Ovary (tissue), 9 donors: ENCODE measurements around the gene DGKI. TPM values are rescaled to one million over a fixed set of nuclear protein-coding genes. Genes with fewer than 3 reads are reported as not detected.

Source experiments
- DNase-seq, 5 donors: peaks; one replicate each; pipeline ENCODE4 v3.0.0-alpha.2; 2019 to 2020
- H3K27ac ChIP-seq, 2 donors: fragments of 200-600 bp; one replicate each; pipeline versions ENCODE4 v1.5.1 to v1.8.0; 2019 to 2022
- H3K27me3 ChIP-seq: fragments of 200-600 bp; one replicate; pipeline ENCODE4 v1.8.0; 2022
- H3K36me3 ChIP-seq: fragments of 200-600 bp; sonication (generic); one replicate; pipeline ENCODE4 v1.5.1; 2019
- H3K4me1 ChIP-seq: one replicate; pipeline ENCODE4 v1.8.1; 2013; ENCODE audit warnings: mild to moderate bottlenecking, moderate library complexity; ENCODE audit not compliant: insufficient read depth
- H3K4me3 ChIP-seq: fragments of 200-600 bp; sonication (generic); one replicate; pipeline ENCODE4 v1.5.1; 2017
- H3K9me3 ChIP-seq, 2 donors: fragments of 200-600 bp in 1 of 2; sonication (generic) in 1 of 2; one replicate each; pipeline versions ENCODE4 v1.5.1 to v1.8.1; 2013 to 2019; ENCODE audit warnings: mild to moderate bottlenecking in 1 of 2, moderate library complexity in 1 of 2
- CTCF ChIP-seq, 3 donors: fragments of 450-650 bp in 2 of 3; fragments of 200-600 bp in 1 of 3; IDR thresholded peaks; one replicate each; pipeline versions ENCODE4 v1.5.1 to v1.8.0; 2016 to 2022; ENCODE audit warnings: antibody characterized with exemption in 3 of 3, mild to moderate bottlenecking in 1 of 3
- EP300 ChIP-seq: sonication (generic); formaldehyde crosslinking; IDR thresholded peaks from one replicate; pipeline ENCODE4 v1.6.1; 2017; ENCODE audit warnings: antibody characterized with exemption
- POLR2A ChIP-seq: fragments of 450-650 bp; IDR thresholded peaks from one replicate; pipeline ENCODE4 v1.6.1; 2017; ENCODE audit warnings: antibody characterized with exemption, mild to moderate bottlenecking, moderate library complexity
- WGBS, 3 donors: extraction: QIAGEN DNeasy Blood & Tissue Kit in 1 of 3; methylation state at CpG; one replicate each; pipeline versions ENCODE4 v1.1.5 to v1.1.7; 2013 to 2017; 5-methylcytosine and 5-hydroxymethylcytosine counted together
- intact Hi-C, 4 donors: fragments of 100-400 bp; cut with DNase I; formaldehyde crosslinking; loops; one replicate each; pipeline versions ENCODE4 v1.11.0 to v1.15.1; 2022 to 2023
- polyA plus RNA-seq, 2 donors: library from polyadenylated mRNA; stranded (reverse); fragments of 200-250 nt in 1 of 2; fragments of 350-450 nt in 1 of 2; fragmentation: Illumina TruSeq in 1 of 2; extraction: RNeasy Lipid Tissue Mini Kit (QIAGEN cat#74804) in 1 of 2; gene quantifications; one replicate each; pipeline ENCODE4 v1.2.3, GENCODE V29; 2013 to 2014
- total RNA-seq, 7 donors: library from RNA; depleted of rRNA in 2 of 7; stranded (reverse); fragments of >200 nt in 2 of 7; fragmentation: NEBNext Ultra II Directional in 3 of 7; extraction: Animal tissue kit (Norgen Biotek cat#: 25700) in 3 of 7; gene quantifications; one replicate each; pipeline versions ENCODE4 v1.1.0 to v1.2.4, GENCODE V29; 2016 to 2023
- donor health status: DM: no; HTN: no; CAD: no; lungs with moderate emphysema.
- donor health status: DM: no; HTN: no; CAD: no.
- donor health status: Bipolar disorder and iron deficiency.
- donor health status: DM: yes; HTN: yes; CAD: no.
- donor health status: DM: no; HTN: no; CAD: no.
- donor health status: DM: yes; HTN: yes; CAD: no.

Gene DGKI
- total and polyA plus RNA-seq, 9 donors = 0.10 to 1.3 (median 0.29) TPM

DNA sequence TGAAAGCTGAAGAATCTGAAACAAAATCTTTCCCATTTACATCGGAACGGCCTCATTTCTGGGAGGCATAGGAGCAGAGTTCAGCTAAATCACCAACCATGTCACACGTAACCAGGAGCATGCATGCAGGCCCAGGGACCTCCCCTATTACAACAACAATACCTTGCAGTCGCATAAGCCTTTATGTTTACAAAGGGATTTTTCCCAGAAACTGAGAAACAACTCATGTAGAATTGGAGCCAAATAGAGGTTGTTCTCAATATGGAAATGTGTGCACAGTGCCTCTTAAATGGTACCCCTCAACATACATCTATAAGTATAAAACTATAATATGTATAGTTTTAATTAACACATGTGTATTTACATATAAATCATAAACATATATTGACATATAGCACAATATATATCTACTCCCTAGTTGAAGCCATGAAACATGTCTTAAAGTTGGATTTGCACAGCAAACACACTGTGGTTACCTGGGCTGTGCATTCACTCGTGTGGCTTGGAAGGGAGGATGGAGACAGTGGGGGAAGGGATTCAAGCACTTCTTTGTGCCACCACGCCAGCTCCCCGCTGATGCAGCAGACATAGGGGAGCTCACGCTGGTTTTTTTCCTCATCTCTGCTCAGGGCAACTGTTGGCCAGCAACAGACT, 35.0 kb upstream of the DGKI start:
- H3K4me1 ChIP-seq = peaks cover under 1% of the 10 kb centered on the region
- WGBS, 3 donors = 92 to 98% (median 96%) methylated on average over 8 of the region's 8 CpGs

GRCh38 chr7:137880432-137880831, 33.7 kb upstream of the DGKI start:
- DNase-seq = no peak
- intact Hi-C loops = no loop called here
- no peak overlapping the region for H3K4me3 ChIP-seq
- WGBS, 3 donors = 73 to 77% (median 76%) methylated on average over 5 of the region's 5 CpGs
- H3K4me1 ChIP-seq = peaks cover 2% of the 10 kb centered on the region
- no peak for TF ChIP-seq POLR2A
- TF ChIP-seq EP300 = no peak
- TF ChIP-seq CTCF (IDR thresholded peaks at IDR 0.05) = no peak
- H3K27me3 ChIP-seq = no peaks in the 10 kb centered on the region
- no peak overlapping the region for H3K27ac ChIP-seq
- H3K36me3 ChIP-seq = no peaks in the 10 kb centered on the region
- no peaks in the 10 kb centered on the region for H3K9me3 ChIP-seq

More for the DNA sequence above, 35.0 kb upstream of the DGKI start:
- Histone ChIP-seq H3K4me3 (no peak overlapping the region), H3K27ac (no peak overlapping the region), H3K36me3 (no peaks in the 10 kb centered on the region), H3K9me3 (no peaks in the 10 kb centered on the region), H3K27me3 (no peaks in the 10 kb centered on the region)
- no peak for TF ChIP-seq EP300
- no peak for TF ChIP-seq CTCF (IDR thresholded peaks at IDR 0.05)
- no peak for TF ChIP-seq POLR2A
- DNase-seq = no peak
- intact Hi-C loops = no loop called here

DNA sequence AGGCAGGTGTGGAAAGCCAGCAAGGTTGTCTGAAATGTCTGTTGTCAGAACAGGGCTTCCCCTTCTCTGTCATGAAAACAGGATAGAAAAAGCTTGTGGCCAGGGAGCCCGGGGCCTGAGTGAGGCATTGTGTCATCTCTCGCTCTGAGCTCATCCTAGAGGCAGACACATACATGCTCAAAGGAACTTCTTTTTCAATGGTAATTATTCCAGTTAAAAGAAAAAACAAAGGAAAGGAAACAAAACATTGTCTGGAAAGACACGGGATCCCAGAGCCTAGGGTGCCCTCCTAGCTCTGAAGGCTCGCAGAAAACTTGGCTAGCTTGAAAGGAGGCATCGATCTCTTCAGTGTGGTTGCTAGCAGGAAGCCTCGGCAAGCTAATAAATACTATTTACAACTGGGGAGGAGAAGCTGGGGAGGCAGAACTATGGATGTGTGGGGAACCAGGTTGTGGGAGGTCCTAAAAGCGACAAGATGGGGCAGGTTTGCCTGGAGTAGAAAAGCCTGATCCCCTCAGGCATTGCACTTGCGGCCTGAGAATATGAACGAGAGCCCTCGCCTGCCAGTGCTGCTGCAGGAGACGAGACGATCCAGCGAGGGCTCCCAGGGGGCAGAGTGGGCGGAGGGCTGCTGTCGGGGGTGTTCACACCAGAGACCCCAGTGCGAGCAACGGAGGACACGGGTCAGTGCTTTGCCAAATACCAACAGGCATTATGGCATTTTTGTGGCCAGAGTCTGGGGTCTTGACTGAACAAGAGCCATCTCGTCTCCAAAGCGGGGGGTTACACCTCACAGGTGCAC, 32.8 kb upstream of the DGKI start:
- no peak overlapping the region for H3K27ac ChIP-seq
- WGBS, 3 donors = 79 to 82% (median 82%) methylated on average over 20 of the region's 20 CpGs
- H3K9me3 ChIP-seq = no peaks in the 10 kb centered on the region
- no peaks in the 10 kb centered on the region for H3K27me3 ChIP-seq
- DNase-seq = no peak
- intact Hi-C loops = no loop called here
- H3K4me1 ChIP-seq = peaks cover 5% of the 10 kb centered on the region
- H3K4me3 ChIP-seq = no peak overlapping the region
- TF ChIP-seq CTCF (IDR thresholded peaks at IDR 0.05) = no peak
- TF ChIP-seq EP300 = no peak
- no peak for TF ChIP-seq POLR2A
- no peaks in the 10 kb centered on the region for H3K36me3 ChIP-seq

- WGBS, 3 donors = 59 to 94% (median 69%) methylated on average over 8 of the region's 8 CpGs
- Histone ChIP-seq H3K27me3 (no peaks in the 10 kb centered on the region), H3K4me3 (no peak overlapping the region), H3K27ac (no peak overlapping the region), H3K4me1 (peaks cover 10% of the 10 kb centered on the region), H3K9me3 (no peaks in the 10 kb centered on the region), H3K36me3 (no peaks in the 10 kb centered on the region)
- DNase-seq = peak in 3 of 5 donors; percentile 43 to 74 (median 70)
- TF ChIP-seq POLR2A = no peak
- no peak for TF ChIP-seq EP300
- no peak for TF ChIP-seq CTCF (IDR thresholded peaks at IDR 0.05)
- intact Hi-C loops = no loop called here
Observed at GRCh38 chr7:137878333-137878961, 31.7 kb upstream of the DGKI start.
